Erythroblast (primary cell): ENCODE measurements around the gene RBBP8.

ENCODE experiments used
- GATA1 ChIP-seq: IDR thresholded peaks from 2 replicates; pipeline ENCODE4 v1.6.1; 2011; ENCODE audit warnings: low read depth, mild to moderate bottlenecking, control low read depth, low read length, moderate library complexity
- POLR2A ChIP-seq: IDR thresholded peaks from 2 replicates; pipeline ENCODE4 v1.6.1; 2011; ENCODE audit warnings: mild to moderate bottlenecking, low read length

DNA sequence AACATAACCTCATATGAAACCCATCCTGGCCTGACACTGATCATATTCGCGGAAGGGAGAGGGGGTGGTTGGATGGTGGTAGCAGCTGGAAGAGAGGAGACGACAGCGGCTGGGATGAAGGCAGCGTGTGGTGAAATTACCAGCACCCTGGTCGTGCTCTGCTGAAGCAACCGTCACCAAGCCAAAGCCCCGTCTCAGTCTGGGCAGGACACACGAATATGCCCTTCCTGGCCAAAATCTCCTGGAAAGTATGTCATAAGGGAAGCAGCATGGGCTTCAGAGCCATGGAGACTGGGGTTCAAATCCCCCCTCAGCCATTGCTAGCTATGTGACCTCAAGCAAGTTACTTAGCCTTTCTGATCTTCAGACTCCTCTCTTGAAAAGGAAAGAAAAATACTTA is 139.0 kb downstream of the RBBP8 start:
- TF ChIP-seq POLR2A (no peak), GATA1 (no peak)
